Kidney tubule cell (primary cell): ENCODE measurements around the gene MRGPRD.
A peak's percentile ranks its signal among the peaks of the same experiment; 100 is the strongest.

Source experiments
- DNase-seq: peaks from one replicate; pipeline ENCODE4 v3.0.0-alpha.2; 2018; ENCODE audit warnings: low spot score

The MRGPRD gene, protein sequence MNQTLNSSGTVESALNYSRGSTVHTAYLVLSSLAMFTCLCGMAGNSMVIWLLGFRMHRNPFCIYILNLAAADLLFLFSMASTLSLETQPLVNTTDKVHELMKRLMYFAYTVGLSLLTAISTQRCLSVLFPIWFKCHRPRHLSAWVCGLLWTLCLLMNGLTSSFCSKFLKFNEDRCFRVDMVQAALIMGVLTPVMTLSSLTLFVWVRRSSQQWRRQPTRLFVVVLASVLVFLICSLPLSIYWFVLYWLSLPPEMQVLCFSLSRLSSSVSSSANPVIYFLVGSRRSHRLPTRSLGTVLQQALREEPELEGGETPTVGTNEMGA

DNA sequence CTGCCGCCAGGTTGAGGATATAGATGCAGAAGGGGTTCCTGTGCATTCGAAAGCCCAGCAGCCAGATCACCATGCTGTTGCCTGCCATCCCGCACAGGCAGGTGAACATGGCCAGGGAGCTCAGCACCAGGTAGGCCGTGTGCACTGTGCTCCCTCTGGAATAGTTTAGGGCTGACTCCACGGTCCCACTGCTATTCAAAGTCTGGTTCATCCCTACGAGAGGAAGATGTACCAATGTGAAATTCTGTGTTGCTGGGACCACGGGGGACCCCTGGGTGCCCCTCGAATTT, at the start of gene MRGPRD:
Gene MRGPRD (minus strand): TSS at position 211 of the 290 bp plus-strand sequence. CDS start 0 bp downstream, at position 211.
- no peak for DNase-seq

DNA sequence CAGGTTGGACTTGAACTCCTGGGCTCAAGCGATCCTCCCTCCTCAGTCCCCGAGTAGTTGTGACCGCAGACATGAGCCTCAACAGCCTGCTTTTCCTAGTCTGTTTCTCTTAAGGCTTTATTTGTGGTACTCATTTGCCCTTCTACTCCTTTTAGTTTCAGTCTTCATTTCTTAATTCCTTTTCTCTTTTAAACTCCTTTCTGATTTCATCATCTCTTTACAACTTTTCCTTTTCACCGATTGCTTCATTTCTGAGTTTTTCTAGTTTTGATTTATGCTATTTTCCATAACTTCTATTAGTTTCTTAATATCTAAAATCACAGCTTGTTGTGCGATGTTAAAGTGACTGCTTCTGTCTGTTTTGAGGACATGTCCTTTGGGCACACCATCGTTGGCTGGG, 49.5 kb upstream of the MRGPRD start:
- DNase-seq = no peak

GRCh38 chr11:69027704-69028372, 47.1 kb upstream of the MRGPRD start:
- no peak for DNase-seq

DNA sequence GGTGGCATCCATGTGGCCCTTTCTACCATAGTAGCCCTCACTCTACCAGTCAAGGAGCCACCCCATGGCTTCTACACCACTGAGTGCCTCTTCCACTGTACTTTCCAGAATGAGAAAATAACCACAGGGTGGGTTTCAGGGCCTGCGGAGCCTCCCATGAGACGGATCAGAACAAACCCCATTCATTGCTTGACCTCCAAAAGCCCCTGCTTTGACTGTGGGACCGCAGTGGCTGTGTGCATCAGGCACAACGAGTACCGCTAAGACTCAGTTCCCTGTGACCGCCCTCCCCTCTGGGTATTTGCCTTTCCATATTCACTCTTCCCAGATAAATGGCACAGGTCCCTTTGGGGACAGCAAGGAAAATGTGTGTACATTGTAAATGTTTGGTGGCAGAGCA, 43.7 kb upstream of the MRGPRD start:
- no peak for DNase-seq

- DNase-seq = no peak
These were observed 41.5 kb upstream of the MRGPRD start for GRCh38 chr11:69022260-69022659.

GRCh38 chr11:69018924-69019323, 38.1 kb upstream of the MRGPRD start:
- DNase-seq = peak; percentile 18

- DNase-seq = no peak
These were observed 37.2 kb upstream of the MRGPRD start for GRCh38 chr11:69017951-69018350.

- DNase-seq = no peak
These were observed 34.2 kb upstream of the MRGPRD start for GRCh38 chr11:69014898-69015549.

GRCh38 chr11:69014084-69014851, 33.5 kb upstream of the MRGPRD start:
- no peak for DNase-seq

GRCh38 chr11:69013009-69013951, 32.5 kb upstream of the MRGPRD start, which contains the start of gene MRGPRF:
Gene MRGPRF, minus strand, starts transcription at chr11:69013246. Its CDS starts 3,345 bp downstream, at chr11:69009901.
- peak; percentile 41 for DNase-seq

DNA sequence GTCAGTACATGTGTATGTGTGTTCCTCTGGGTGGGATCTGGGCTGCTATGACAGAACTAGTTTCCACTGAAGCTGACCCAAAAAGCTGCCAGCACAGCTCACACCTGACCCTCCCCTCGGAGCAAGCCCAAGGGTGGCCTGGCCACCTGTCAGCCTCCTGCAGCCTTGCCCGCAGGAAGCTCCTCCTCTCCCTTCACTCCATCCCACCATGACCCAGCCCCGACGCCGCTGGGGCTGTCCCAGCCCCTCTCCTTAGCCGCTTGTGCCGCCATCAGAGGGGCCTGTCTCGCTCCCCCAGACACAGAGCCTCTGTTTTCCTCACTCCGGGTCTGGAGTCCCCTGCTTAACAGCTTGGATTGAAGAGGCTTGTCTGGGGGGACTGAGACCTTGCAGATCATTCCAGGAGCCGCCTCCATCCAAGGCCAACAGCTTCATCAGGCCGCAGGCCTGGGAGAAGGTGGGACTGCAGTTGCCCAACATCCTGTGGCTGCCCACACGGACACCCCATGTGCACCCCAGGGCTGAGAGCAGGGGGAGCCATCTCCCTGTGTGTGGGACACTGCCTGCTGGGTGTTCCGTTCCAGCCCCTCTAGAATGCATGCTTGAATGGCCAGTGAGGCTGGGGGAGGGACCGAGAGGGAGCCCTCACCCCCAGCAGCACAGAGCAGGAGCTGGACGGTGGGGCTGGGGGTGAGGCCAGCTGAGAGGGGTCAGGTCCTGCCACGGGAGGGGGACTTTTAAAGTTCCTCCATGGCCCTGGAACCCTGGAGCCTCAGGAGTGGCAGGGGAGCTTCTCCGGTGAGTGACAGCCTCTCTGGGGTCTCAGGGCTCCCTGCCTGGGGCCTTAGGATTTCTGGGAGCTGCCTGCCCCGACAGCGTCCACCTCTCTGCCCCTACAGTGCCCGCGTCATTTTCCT, 31.6 kb upstream of the MRGPRD start:
- DNase-seq = no peak

DNA sequence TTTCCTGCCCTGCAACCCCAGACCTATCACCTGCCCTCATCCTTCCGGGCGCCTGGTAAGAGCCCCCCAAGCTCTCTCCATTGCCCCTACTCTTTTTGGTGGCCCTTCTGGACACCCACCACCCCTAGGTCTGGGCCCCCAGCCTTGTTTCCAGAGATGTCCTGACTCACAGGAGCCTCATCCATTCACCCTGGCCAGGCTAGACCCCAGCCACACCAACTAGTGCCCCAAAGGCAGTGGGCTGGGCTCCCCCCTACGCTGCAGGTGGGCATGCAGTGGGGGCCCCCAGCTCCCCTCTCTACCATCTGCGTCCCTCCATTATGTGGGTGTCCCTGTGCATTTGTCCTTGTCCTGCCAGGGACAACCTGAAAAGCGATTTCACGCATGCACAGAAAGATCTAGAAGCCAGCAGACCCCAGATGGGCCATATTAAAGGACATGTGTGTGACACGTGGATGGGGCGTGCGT, 30.9 kb upstream of the MRGPRD start:
- no peak for DNase-seq

DNA sequence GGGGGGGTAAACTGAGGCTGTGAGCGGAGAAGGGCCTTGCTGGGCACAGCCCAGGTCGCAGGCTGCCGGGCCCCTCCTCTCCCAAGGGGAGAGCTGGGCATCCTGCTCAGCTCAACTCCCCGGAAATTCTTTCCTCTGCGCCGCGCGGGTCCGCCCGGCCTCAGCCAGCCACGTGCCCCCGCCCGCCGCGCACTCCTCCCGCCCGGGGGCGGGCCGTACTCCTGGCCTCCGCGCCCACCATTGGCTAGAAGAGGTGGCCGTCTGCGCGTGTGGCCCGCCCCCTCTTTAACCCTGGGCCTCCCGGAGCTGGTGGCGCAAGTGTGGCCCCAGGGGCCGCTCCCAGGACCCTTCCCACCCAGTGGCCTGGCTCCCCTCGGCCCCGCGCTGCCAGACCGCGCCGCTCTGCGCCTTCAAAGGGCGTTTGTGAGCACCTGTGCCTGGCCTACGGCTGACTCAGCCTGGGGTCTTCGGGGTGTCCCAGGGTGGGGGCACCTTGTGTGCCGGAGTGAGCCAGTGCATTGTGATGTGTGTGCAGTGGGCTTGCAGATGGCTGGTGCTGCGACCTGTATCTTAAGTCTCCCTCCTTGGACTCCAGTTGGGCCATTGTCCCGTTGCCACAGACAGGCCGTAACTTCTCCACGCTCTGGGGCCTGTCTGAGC, 30.3 kb upstream of the MRGPRD start:
- DNase-seq = peak; percentile 85

DNA sequence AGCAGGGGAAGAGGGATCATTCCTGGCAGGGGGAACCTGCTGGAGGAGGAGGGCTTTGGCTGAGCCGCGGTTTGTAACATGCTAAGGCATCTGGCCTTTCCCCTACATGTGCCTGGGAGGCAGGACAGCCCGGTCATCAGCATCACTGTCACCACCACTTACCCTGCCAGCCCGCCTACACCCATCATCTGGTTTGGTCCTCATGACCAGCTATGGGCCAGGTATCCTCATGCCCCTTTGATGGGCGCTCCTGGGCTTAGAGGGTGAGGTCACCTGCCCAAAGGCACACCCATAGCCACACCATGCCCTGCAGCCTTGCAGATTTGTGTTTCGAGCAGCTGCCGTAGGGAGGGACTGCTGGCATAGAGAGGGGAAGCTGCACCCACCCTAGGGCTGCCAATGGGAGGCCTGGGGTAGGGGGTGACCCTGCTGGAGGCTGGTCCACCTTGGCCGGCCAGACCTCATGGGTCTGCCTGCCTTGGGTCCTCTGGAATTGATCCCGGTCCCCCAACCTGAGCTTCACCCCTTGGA, 29.6 kb upstream of the MRGPRD start:
- peak; percentile 16 for DNase-seq

GRCh38 chr11:69009441-69010211, 28.8 kb upstream of the MRGPRD start:
- no peak for DNase-seq

DNA sequence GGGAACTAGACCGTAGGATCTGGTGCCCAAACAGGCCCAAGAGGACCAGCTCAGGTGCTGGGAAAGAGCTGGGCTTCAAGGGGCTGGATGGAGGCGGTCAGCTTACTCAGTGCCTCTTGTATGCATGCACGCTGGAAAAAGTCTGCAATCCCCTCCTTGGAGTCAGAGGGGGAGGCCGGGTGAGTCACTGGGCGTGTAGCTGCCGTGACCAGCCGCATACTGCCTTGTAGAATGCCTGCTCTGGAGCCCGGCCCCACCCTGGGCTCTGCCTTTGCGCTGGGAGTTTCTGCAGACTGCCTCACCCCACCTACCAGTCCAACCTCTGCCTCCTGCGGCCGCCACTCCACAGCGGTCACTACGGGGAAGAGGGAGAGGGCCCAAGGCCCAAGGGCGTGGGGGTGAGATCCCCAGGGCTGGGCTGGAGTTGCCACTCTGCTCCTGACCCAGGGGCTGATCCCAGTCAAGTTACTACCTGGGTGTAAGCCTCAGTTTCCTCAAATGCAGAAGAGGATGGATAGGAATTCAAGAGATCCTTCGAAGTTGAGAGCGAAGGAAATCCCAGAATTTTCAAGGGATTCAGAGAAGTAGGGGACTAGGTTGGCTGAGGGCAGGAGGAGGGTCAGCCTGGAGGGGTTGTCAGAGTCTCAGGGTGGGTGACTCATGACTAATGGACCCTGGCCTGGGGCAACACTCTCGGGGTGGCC, 28.1 kb upstream of the MRGPRD start:
- DNase-seq = peak; percentile 95

DNA sequence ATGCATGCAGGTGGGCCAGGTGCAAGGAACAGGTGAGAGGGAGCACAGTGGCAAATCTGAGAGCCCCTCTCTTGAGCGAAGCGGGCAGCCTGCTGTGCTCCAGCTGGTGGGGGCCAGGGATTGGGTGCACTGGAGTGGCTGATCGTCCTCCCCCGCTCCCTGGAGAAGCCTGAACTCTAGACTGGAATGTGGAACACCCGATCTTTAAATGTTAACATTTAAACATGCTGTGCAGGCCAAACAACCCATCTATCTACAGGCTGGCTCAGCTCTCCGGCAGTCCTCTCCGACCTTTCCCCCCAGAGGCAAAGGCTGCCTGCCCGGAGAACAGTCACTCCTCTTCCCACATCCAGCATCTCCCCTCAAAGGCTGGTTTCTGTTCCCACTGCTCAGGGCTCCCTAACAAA, 27.2 kb upstream of the MRGPRD start:
- peak; percentile 6 for DNase-seq

- no peak for DNase-seq
These were observed 26.0 kb upstream of the MRGPRD start for GRCh38 chr11:69006816-69007215.
